ENCODE data around the gene MSI2. TPM values are rescaled to one million over a fixed set of nuclear protein-coding genes. Genes with fewer than 3 reads are reported as not detected.

Gene MSI2
- total and polyA plus RNA-seq, 2 donors (not counting 1 experiment from before 2014, with no cell fraction given): 16.1 to 196 TPM

DNA sequence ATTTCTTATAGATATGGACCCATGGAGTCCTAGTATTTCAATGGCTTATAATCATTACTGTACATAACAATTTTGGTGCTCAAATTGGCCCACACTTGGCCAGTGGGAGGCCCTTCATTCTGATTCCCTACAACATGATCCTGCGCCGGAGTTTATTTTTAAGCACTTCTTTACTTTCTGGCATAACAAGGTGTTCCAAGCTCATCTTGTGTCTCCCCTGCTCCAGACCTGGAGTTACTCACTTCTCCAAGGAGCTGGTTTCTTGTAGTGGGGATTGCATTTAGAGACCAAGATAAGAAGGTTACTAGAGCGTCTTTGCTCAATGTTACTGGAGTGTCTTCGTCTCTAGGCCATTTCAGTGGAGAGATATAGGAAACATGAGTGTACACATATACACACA is 87.9 kb downstream of the MSI2 start:
- intact Hi-C loops (cut with micrococcal nuclease): no loop called here
- CTCF ChIA-PET: no interaction called here
- Histone ChIP-seq H3K27ac (ENCODE audit: low read length in 2 of 2) (no peak overlapping the region), H3K9me3 (ENCODE audit: control extremely low read depth in 1 of 3, control insufficient read depth in 2 of 3, insufficient read depth in 1 of 3, low read length in 2 of 3) (no peaks in the 10 kb centered on the region), H3K27me3 (replicated peaks in 1 of 4; ENCODE audit: control extremely low read depth in 1 of 4, control insufficient read depth in 3 of 4, insufficient read depth in 4 of 4, low read length in 3 of 4) (no peaks in the 10 kb centered on the region), H3K4me2 (replicated peaks; ENCODE audit: low read depth, low read length, poor library complexity, severe bottlenecking) (no peak overlapping the region), H3K36me3 (replicated peaks in 1 of 2; ENCODE audit: control extremely low read depth in 1 of 2, control insufficient read depth in 1 of 2, extremely low read depth in 1 of 2, insufficient read depth in 2 of 2, low read length in 1 of 2) (peaks cover 0 to 13% of the 10 kb centered on the region in 2 experiments), H3K9ac (ENCODE audit: low read length) (no peak overlapping the region), H3K4me1 (ENCODE audit: control insufficient read depth in 2 of 2, insufficient read depth in 2 of 2, low read length in 2 of 2) (peaks cover 2 to 4% of the 10 kb centered on the region in 2 donors), H4K20me1 (ENCODE audit: control insufficient read depth, insufficient read depth, low read length, poor library complexity, severe bottlenecking) (peaks cover 54% of the 10 kb centered on the region), H2AFZ (ENCODE audit: insufficient read depth, low read depth, low read length, poor library complexity, severe bottlenecking) (no peak overlapping the region), H3K4me3 (ENCODE audit: control extremely low read depth in 1 of 5, extremely low read depth in 1 of 5, insufficient read depth in 1 of 5, low read depth in 2 of 5, low read length in 4 of 5) (no peak overlapping the region), H3K79me2 (ENCODE audit: control insufficient read depth, insufficient read depth, low read length) (peaks cover 86% of the 10 kb centered on the region)
- POLR2A ChIA-PET: no interaction called here
- no peak for ATAC-seq (ENCODE audit: low read depth)
- H3K4me3 Mint-ChIP-seq: no peak overlapping the region
- no peak overlapping the region for H3K27ac Mint-ChIP-seq
- no peaks in the 10 kb centered on the region for H3K9me3 Mint-ChIP-seq (ENCODE audit: insufficient read depth)
- H3K4me1 Mint-ChIP-seq: peaks cover 12% of the 10 kb centered on the region
- no peaks in the 10 kb centered on the region for H3K27me3 Mint-ChIP-seq
- no peak for DNase-seq
- no CpG with 5 or more reads among the region's 4 CpGs for WGBS (ENCODE audit: insufficient coverage)
- TF ChIP-seq, protein P1, sequence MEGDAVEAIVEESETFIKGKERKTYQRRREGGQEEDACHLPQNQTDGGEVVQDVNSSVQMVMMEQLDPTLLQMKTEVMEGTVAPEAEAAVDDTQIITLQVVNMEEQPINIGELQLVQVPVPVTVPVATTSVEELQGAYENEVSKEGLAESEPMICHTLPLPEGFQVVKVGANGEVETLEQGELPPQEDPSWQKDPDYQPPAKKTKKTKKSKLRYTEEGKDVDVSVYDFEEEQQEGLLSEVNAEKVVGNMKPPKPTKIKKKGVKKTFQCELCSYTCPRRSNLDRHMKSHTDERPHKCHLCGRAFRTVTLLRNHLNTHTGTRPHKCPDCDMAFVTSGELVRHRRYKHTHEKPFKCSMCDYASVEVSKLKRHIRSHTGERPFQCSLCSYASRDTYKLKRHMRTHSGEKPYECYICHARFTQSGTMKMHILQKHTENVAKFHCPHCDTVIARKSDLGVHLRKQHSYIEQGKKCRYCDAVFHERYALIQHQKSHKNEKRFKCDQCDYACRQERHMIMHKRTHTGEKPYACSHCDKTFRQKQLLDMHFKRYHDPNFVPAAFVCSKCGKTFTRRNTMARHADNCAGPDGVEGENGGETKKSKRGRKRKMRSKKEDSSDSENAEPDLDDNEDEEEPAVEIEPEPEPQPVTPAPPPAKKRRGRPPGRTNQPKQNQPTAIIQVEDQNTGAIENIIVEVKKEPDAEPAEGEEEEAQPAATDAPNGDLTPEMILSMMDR (IDR thresholded peaks at IDR 0.05): no peak
- no peak for TF ChIP-seq EZH2 (IDR thresholded peaks at IDR 0.05; ENCODE audit: borderline replicate concordance, insufficient read depth, low read depth, low read length, poor library complexity, severe bottlenecking)

DNA sequence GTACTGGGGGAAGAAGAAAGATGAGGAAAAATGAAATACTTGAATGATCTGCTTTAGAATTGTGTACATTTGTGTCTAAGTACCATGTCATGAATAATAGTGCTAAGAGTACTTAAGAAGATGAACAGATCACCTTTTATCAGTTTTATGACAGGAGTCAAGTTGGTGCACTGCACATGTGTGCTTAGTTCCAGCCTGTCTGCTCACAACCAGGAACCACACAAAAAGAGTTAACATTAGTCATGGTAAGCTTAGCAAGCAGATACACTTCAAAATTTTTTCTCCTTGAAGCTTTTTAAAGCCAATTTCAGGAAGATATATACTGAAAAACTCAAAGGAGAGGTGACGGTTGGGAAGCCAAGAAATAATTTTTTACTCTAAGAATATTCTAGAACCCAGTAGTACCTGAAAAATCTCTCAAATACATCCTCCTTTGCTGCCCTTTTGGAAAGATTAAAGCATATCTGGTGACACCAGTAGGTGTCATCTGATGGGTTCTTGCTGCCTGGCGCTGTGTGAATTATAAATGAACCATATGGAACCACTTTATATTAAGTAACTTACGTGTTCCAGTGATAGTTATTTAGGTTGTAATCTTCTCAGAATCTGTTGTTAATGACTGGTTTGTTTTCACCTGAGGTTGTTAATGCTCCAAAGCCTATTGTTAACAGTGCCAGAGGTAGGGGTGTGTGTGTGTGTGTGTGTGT is 93.4 kb downstream of the MSI2 start:
- Mint-ChIP-seq H3K27ac (no peak overlapping the region), H3K27me3 (no peaks in the 10 kb centered on the region), H3K9me3 (ENCODE audit: insufficient read depth) (no peaks in the 10 kb centered on the region), H3K4me3 (no peak overlapping the region), H3K4me1 (peaks cover 14% of the 10 kb centered on the region)
- Histone ChIP-seq H2AFZ (ENCODE audit: insufficient read depth, low read depth, low read length, poor library complexity, severe bottlenecking) (no peak overlapping the region), H3K36me3 (replicated peaks in 1 of 2; ENCODE audit: control extremely low read depth in 1 of 2, control insufficient read depth in 1 of 2, extremely low read depth in 1 of 2, insufficient read depth in 2 of 2, low read length in 1 of 2) (peaks cover 2 to 15% of the 10 kb centered on the region in 2 experiments), H3K79me2 (ENCODE audit: control insufficient read depth, insufficient read depth, low read length) (peaks cover 55% of the 10 kb centered on the region), H3K9ac (ENCODE audit: low read length) (no peak overlapping the region), H3K4me2 (replicated peaks; ENCODE audit: low read depth, low read length, poor library complexity, severe bottlenecking) (no peak overlapping the region), H3K9me3 (ENCODE audit: control extremely low read depth in 1 of 3, control insufficient read depth in 2 of 3, insufficient read depth in 1 of 3, low read length in 2 of 3) (no peaks in the 10 kb centered on the region), H3K4me3 (ENCODE audit: control extremely low read depth in 1 of 5, extremely low read depth in 1 of 5, insufficient read depth in 1 of 5, low read depth in 2 of 5, low read length in 4 of 5) (no peak overlapping the region), H3K27me3 (replicated peaks in 1 of 4; ENCODE audit: control extremely low read depth in 1 of 4, control insufficient read depth in 3 of 4, insufficient read depth in 4 of 4, low read length in 3 of 4) (no peaks in the 10 kb centered on the region), H4K20me1 (ENCODE audit: control insufficient read depth, insufficient read depth, low read length, poor library complexity, severe bottlenecking) (peaks cover 20% of the 10 kb centered on the region), H3K27ac (ENCODE audit: low read length in 2 of 2) (no peak overlapping the region), H3K4me1 (ENCODE audit: control insufficient read depth in 2 of 2, insufficient read depth in 2 of 2, low read length in 2 of 2) (peaks cover 4 to 7% of the 10 kb centered on the region in 2 donors)
- no peak for DNase-seq
- no CpG with 5 or more reads among the region's 3 CpGs for WGBS (ENCODE audit: insufficient coverage)
- intact Hi-C loops (cut with micrococcal nuclease): no loop called here
- CTCF ChIA-PET: no interaction called here
- TF ChIP-seq, protein P1 (IDR thresholded peaks at IDR 0.05): no peak
- TF ChIP-seq EZH2 (IDR thresholded peaks at IDR 0.05; ENCODE audit: borderline replicate concordance, insufficient read depth, low read depth, low read length, poor library complexity, severe bottlenecking): no peak
- no peak for ATAC-seq (ENCODE audit: low read depth)
- POLR2A ChIA-PET: interaction anchor here (0.6 kb wide), 1 partner anchor 9 kb away, joined by 3 read pairs; no protein-coding TSS in a partner anchor

All from B cell (primary cell).